Measurements from ENCODE around the gene ABCB9. TPM values are rescaled to one million over a fixed set of nuclear protein-coding genes. Genes with fewer than 3 reads are reported as not detected.

Gene ABCB9
- total and polyA plus RNA-seq, 2 of the 8 experiments (the other 6 are each of a cell fraction or from before 2014, with no cell fraction given): 3.8 to 8.0 TPM

DNA sequence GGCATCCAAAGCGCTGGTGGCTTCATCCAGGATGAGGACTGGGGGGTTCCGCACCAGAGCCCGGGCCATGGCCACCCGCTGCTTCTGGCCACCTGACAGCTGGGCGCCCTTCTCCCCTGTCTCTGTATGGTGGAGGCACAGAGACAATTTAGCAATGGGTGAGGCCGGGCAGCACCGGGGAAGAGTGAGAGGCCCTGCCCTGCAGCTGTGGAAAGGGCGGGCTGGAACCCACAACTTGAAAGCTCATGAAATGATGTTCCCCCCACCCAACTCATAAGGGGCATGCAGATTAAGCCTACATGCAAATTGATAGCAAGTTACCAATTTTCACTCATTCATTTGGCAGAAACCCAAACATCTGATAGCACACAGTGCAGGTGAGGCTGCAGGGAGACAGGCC lies 34.1 kb downstream of the ABCB9 start:
- no peak overlapping the region for H2BK120ac ChIP-seq (replicated peaks; ENCODE audit: low read depth, low read length)
- no peak overlapping the region for H3K23ac ChIP-seq (ENCODE audit: insufficient read length)
- H3K79me2 ChIP-seq (ENCODE audit: control insufficient read depth in 1 of 2, insufficient read depth in 2 of 2, low read length in 2 of 2): no peaks in the 10 kb centered on the region
- no peak overlapping the region for H4K5ac ChIP-seq (ENCODE audit: insufficient read length, low read depth, low read length)
- H2BK12ac ChIP-seq (ENCODE audit: low read depth, low read length): no peak overlapping the region
- no peak overlapping the region for H2BK20ac ChIP-seq (ENCODE audit: low read length)
- H4K8ac ChIP-seq (ENCODE audit: extremely low read depth, insufficient read depth, low read length): no peak overlapping the region
- H4K91ac ChIP-seq (replicated peaks; ENCODE audit: insufficient read length, low read length): no peak overlapping the region
- no peak overlapping the region for H2AFZ ChIP-seq (ENCODE audit: low read length)
- H3K4me3 ChIP-seq (ENCODE audit: extremely low read depth in 1 of 4, insufficient read depth in 2 of 4, low read depth in 3 of 4, low read length in 4 of 4): no peak overlapping the region
- no peak overlapping the region for H3K14ac ChIP-seq (ENCODE audit: insufficient read length)
- no peaks in the 10 kb centered on the region for H3K79me1 ChIP-seq (ENCODE audit: low read depth, low read length)
- no peaks in the 10 kb centered on the region; a peak in 1 of 7 replicates for H3K4me1 ChIP-seq (replicated peaks in 1 of 4; ENCODE audit: control insufficient read depth in 3 of 4, insufficient read depth in 4 of 4, low read length in 3 of 4)
- ChIA-PET CTCF (ENCODE audit: partially characterized antibody) (interaction anchor here (1.4 to 1.6 kb wide), 2 partner anchors 11 to 139 kb away, joined by 3 to 5 read pairs; no protein-coding TSS in a partner anchor), POLR2A (ENCODE audit: partially characterized antibody) (interaction anchor here (0.8 to 0.9 kb wide), 2 partner anchors 13 to 60 kb away, joined by 3 read pairs; no protein-coding TSS in a partner anchor)
- TF ChIP-seq GABPA (IDR thresholded peaks at IDR 0.05; ENCODE audit: borderline replicate concordance, insufficient read depth, low read length) (no peak), CTBP2 (IDR thresholded peaks at IDR 0.05; ENCODE audit: borderline replicate concordance, insufficient read depth, insufficient read length, low read length) (no peak), MAFK (IDR thresholded peaks at IDR 0.05; ENCODE audit: low read depth, low read length) (no peak), BRCA1 (IDR thresholded peaks at IDR 0.05; ENCODE audit: low read depth, low read length) (no peak), SP4 (IDR thresholded peaks at IDR 0.05; ENCODE audit: low read length) (no peak), TAF1 (IDR thresholded peaks at IDR 0.05; ENCODE audit: low read depth, low read length) (no peak), JUN (IDR thresholded peaks at IDR 0.05; ENCODE audit: low read depth, low read length) (no peak), NRF1 (IDR thresholded peaks at IDR 0.05; ENCODE audit: low read depth, low read length) (no peak), CEBPB (IDR thresholded peaks at IDR 0.05; ENCODE audit: low read depth, low read length) (no peak), FOSL1 (IDR thresholded peaks at IDR 0.05; ENCODE audit: insufficient read depth, low read depth, low read length) (no peak)
- TF ChIP-seq, protein P1, sequence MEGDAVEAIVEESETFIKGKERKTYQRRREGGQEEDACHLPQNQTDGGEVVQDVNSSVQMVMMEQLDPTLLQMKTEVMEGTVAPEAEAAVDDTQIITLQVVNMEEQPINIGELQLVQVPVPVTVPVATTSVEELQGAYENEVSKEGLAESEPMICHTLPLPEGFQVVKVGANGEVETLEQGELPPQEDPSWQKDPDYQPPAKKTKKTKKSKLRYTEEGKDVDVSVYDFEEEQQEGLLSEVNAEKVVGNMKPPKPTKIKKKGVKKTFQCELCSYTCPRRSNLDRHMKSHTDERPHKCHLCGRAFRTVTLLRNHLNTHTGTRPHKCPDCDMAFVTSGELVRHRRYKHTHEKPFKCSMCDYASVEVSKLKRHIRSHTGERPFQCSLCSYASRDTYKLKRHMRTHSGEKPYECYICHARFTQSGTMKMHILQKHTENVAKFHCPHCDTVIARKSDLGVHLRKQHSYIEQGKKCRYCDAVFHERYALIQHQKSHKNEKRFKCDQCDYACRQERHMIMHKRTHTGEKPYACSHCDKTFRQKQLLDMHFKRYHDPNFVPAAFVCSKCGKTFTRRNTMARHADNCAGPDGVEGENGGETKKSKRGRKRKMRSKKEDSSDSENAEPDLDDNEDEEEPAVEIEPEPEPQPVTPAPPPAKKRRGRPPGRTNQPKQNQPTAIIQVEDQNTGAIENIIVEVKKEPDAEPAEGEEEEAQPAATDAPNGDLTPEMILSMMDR (IDR thresholded peaks at IDR 0.05; ENCODE audit: control extremely low read depth in 1 of 3, insufficient read depth in 1 of 3, low read depth in 1 of 3, low read length in 3 of 3): no peak
- DNase-seq (ENCODE audit: low read depth in 1 of 2, low spot score in 2 of 2) (no peak), FAIRE-seq (no peak)
- H2BK15ac ChIP-seq (ENCODE audit: low read length): no peak overlapping the region
- H3K27ac ChIP-seq (ENCODE audit: low read depth, low read length): no peak overlapping the region
- no peak overlapping the region for H2AK5ac ChIP-seq (ENCODE audit: low read depth, low read length)
- H3K4me2 ChIP-seq (ENCODE audit: insufficient read depth in 1 of 2, low read depth in 2 of 2, low read length in 2 of 2): no peak overlapping the region
- H3K27me3 ChIP-seq (replicated peaks in 1 of 4; ENCODE audit: control insufficient read depth in 3 of 4, extremely low read depth in 1 of 4, insufficient read depth in 3 of 4, low read length in 3 of 4): no peaks in the 10 kb centered on the region
- no peaks in the 10 kb centered on the region for H4K20me1 ChIP-seq (replicated peaks in 1 of 2; ENCODE audit: control insufficient read depth in 1 of 2, insufficient read depth in 2 of 2, low read length in 2 of 2)
- no peak overlapping the region for H3K56ac ChIP-seq (replicated peaks; ENCODE audit: insufficient read length, low read depth, low read length)
- WGBS, 2 experiments (ENCODE audit: extremely low coverage in 1 of 2, insufficient coverage in 1 of 2, insufficient read length in 1 of 2, insufficient replicate concordance in 2 of 2, low coverage in 1 of 2, low lambda C conversion rate in 2 of 2, missing lambda C conversion rate in 1 of 2): 83% methylated on average over 8 of the region's 8 CpGs; no CpG with 5 or more reads in 1 of the 2 experiments
- no peak overlapping the region for H3K9ac ChIP-seq (replicated peaks in 1 of 4; ENCODE audit: extremely low read depth in 1 of 4, low read depth in 3 of 4, low read length in 3 of 4)
- H3K36me3 ChIP-seq (ENCODE audit: control insufficient read depth in 2 of 4, insufficient read depth in 4 of 4, low read length in 3 of 4): no peaks in the 10 kb centered on the region
- H2BK5ac ChIP-seq (ENCODE audit: low read depth, low read length): no peak overlapping the region
- H3K23me2 ChIP-seq (ENCODE audit: low read depth, low read length): no peaks in the 10 kb centered on the region
- H3K4ac ChIP-seq (replicated peaks; ENCODE audit: insufficient read length, low read depth, low read length): no peak overlapping the region
- H3K18ac ChIP-seq (ENCODE audit: extremely low read depth, low read length): no peak overlapping the region
- H3K9me3 ChIP-seq (ENCODE audit: insufficient read depth in 2 of 2, low read depth in 1 of 2, low read length in 1 of 2): no peaks in the 10 kb centered on the region

All from H1 (cell line).